ENCODE measurements around the gene TAF5L.
"Not testable (repeated sequence)": the region's sequence is repeated elsewhere in the genome, so short reads cannot be mapped to it uniquely, and the experiment has no call there.

TAF5L gene

DNA sequence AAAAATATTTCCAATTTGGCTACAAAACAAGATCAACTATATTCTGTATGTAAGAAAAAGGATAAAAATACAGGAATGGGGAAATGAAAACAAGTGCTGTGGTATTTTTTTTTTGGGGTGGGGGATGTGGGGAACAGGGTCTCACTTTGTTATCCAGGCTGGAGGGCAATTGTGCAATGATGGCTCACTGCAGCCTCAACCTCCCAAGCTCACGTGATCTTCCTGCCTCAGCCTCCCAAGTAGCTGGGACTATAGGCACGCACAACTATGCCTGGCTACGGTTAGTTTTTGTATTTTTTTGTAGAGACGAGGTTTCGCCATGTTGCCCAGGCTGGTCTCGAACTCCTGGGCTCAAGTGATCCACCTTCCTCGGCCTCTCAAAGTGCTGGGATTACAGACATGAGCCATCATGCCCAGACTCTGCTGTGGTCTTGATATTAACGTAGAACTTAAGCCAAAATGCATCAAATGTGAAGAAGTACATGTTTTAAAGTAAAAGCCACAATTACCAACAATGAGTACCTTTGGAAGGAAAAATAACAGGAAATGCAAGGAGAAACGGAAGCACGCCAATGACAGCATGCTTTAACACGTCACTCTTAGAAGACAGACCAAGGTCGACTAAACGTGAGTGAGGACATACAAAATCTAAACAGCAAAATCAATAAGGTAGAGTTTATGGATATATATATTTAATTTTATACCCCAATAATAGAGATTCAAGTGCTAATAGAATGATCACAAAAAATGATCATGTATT lies 58.6 kb downstream of the TAF5L start:
- DNase-seq (ENCODE audit: low spot score), result no peak

DNA sequence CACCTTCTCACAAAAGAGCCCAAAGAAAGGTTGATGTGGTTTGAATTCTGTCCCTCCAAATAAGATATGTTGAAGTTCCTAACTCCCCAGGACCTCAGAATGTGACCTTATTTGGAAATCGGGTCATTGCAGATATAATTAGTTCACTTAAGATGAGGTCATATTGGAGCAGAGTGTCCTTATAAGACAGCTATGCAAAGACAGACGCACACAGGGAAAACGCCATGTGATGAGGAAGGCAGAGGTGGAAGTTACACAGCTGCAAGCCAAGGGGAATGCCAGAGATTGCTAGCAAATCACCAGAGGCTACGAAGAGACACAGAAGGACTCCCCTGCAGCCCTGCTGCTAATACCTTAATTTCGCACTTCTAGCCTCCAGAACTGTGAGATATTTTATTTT lies 62.2 kb downstream of the TAF5L start:
- DNase-seq (ENCODE audit: low spot score), result no peak

DNA sequence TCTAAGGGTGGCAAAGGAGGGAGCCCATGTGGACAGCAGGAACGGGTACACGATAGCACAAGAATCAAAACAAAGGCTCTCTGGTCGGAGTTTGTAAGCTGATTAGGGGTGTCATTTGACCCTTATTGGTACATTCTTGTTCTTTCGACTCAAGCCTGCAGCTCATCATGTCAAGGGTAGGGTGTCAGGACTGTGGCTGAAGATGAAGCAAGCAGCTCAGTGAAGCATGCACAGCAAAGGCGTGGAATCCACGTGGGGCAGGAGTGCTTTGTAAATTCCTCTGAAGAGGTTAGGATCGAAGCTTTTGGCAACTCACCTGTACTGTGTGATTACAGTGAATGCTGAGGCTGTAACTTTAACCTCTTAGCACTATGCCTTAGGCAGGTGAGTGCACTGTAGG lies 62.7 kb downstream of the TAF5L start:
- DNase-seq (ENCODE audit: low spot score), result no peak

DNA sequence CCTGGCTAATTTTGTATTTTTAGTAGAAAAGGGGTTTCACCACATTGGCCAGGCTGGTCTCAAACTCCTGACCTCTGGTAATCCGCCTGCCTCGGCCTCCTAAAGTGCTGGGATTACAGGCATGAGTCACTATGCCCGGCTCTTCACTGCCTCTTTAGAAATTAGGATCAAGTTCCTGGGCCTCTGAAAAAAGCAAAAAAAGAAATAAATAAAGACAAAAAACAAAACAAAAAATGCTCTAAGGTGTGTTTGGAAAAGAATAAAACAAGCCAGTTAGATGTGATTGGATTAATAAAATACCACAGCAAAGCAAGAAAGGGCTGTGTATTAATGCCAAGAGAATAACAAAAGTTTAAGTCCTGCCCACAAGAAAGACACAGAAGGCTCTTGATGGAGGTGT lies 63.2 kb downstream of the TAF5L start:
- no peak for DNase-seq (ENCODE audit: low spot score)

DNA sequence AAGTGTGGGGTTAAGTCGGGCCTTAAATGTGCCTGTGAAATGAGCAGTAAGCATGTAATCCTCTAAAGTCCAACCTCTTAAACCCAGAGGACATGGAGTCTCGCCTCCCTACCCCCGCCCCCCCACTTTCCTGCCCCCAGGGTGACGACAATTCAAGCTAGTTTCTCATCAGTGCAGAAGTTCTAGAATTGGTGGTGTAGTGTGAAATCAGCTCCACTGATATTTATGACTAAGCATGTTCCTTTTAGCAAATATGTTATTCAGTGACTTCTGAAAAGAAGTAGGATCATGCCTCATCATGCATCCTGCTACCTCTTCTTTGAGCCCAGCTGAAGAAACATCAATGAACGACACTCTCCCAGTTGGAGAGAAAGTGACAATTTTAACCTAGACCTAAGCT lies 64.8 kb downstream of the TAF5L start:
- no peak for DNase-seq (ENCODE audit: low spot score)

DNA sequence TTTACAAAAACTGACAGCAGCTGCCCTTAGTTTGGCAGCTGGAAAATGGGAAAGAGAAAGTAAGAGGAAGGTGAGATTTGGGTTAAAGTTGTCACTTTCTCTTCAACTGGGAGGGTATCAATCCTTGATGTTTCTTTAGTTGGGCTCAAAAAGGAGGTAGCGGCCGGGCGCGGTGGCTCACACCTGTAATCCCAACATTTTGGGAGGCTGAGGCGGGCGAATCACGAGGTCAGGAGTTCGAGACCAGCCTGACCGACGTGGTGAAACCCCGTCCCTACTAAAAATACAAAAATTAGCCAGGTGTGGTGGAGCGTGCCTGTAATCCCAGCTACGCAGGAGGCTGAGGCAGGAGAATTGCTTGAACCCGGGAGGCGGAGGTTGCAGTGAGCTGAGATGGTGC lies 65.8 kb downstream of the TAF5L start:
- not testable (repeated sequence) for DNase-seq (ENCODE audit: low spot score)

DNA sequence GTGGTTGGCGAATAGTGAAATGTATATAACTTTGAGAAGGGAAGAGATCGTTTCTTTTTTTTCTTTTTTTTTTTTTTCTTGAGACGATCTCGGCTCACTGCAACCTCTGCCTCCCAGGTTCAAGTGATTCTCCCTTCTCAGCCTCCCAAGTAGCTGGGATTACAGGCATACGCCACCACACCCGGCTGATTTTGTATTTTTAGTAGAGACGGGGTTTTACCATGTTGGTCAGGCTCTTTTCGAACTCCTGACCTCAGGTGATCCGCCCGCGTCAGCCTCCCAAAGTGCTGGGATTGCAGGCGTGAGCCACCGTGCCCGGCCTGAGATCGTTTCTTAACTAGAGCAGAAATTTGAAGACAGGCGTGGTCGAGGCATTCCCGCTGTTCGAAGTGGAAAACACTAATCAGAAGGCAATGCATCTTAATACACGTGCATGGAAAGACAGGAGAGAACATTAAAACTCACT lies 66.6 kb downstream of the TAF5L start:
- DNase-seq (ENCODE audit: low spot score), result not testable (repeated sequence)

DNA sequence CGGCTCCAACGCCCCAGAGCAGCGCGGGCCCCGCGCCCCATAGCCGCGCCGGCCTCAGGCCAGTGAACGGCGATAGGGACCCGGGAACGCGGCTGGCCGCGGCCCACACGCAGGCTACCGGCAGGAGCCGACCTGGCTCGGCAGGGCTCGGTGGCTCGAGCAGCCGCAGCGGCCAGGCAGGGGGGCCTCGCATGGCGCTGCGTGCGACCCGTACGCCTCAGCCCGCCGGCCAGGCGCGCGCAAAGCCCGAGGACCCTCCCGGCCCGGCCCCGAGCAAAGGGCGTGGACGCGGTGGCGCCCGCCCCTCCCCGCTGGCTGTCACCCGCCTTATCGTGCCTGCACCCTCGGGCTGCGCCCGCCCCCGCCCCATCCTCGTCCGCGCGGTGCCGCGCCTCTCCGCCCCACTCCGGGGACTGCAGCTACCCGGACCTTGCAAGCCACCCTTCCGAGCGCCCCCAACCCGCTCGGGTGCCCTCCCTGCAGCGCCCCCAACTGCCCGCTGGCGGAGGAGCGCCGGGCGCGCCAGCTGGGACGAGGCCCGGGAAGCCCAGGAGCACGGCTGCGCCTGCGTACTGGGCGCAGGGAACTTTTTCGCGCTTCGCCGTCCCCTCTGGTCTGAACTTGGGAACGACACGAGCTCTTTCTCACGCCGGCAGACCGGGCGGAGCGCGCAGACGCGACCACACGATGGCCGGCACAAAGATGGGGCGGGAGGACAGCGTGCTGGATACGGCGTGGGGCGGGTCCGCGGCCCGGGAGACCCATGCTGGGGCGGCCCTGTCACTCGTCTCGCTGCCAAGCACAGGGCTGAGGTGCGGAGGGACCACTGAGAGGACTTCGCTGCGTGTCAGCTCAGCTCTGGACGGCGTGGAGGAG lies 67.2 kb downstream of the TAF5L start, which contains the start of gene ABCB10:
Gene ABCB10, minus strand, starts transcription at position 248 of the 876 bp plus-strand sequence. Its CDS starts 55 bp downstream, at position 193.
- DNase-seq (ENCODE audit: low spot score), result peak; percentile 97

DNA sequence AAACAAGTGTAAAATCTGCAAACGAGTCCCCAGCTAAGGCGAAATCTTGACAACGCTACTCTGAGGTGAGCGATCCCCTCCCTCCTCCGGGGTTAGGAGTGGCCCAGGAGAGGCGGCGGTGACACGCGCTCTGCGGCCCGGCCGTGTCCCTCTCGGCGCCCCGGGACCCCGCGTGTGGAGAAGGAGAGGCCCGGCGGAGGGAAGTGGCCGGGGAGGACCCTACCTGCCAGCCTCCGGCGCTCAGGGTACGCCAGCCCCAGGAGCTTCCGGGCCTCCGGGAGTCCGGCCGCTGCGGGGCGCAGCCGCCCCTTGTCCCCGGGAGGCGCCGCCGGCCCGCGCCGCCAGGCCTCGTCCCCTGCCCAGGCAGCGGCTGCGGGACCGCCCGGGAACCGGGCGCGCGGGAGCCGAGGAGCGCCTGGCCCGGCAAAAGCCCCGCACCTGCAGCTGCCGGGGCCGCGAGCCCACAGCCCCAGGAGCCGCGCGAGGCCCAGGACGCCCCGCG lies 68.0 kb downstream of the TAF5L start:
- DNase-seq (ENCODE audit: low spot score), result peak; percentile 57

DNA sequence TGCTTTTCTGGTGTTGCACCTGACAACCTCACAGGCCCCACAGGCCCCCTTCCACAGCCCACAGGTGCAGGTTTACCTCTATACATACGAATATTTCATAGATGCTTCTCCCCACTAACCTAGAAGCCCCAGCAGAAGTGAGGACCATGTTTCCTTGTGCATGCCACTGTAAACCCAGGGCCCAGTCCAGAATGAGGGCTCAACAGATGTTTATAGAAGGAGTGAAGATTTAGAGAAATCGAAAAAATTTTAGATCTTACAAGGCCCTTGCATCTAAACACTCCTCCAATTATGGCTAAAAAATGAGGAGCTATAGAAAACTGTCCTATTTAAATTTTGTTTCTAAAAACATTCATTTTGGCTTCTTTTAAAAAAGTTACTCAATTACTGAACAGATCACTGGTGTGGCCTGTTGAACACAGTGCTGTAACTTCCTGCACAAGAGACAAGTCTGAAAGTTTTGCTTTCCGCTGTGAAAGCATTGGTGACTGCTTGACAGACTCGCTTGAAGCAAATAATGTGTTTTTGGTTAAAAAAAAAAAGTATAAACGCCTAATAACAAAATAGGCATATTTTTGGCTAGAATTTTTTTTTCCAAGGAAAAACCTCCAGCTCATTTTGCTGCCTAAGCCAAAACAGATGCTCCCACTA lies 68.6 kb downstream of the TAF5L start:
- no peak for DNase-seq (ENCODE audit: low spot score)

DNA sequence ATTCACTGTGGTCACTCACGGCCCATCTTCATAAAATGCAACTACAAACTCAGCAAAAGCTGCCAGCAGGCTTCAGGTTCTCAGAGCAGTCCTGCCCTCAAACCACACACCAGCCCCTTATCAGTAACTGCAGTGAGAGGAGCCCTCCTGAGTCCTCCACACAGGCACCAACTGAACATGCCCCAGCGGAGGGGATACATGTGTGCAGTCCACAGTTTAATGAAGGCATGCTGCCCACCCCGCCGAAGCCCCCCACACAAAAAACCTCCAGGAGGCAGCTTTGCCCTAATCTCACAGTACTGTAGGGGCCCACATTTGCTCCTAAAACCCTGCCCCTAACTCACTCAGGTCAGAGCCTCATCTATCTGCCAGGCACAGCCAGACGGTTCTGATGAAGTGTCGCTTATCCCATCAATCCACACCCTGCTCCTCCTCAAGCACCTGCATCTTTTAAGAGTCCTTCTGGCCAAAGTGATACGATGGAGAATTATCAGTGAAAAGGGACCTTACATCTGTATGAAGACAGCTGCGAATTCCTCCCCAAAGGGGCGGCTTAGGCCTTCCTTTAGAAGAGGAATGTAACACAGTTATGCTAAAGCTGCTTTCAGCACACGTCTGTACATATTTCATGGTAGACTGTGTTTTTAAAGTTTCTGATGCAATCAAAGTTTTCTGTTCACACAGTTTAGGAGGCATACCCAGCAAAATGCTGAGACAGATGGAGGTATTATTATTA lies 70.9 kb downstream of the TAF5L start:
- no peak for DNase-seq (ENCODE audit: low spot score)

DNA sequence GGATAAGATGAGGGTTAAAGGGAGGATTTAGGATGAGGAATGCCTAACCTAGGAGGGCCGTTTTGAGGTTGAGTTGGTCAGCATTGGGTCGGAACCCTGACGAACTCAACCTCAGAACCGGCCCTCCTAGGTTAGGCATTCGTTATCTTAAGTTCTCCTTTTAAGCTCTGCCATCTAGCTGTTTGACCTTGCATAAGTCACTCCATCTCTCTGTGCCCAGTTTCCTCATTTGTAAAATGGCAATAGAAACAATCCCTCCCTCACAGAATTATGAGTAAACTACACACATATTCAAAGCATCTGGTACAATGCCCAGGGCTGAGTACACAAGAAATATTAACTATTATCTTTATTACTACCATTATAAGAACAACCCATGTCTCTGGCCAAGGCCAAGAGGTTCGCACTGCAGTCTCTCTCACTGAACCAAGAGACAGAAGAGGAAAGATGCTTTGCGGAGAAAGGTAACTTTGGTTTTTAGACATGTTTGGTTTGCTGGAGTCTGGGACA lies 72.2 kb downstream of the TAF5L start:
- no peak for DNase-seq (ENCODE audit: low spot score)

DNA sequence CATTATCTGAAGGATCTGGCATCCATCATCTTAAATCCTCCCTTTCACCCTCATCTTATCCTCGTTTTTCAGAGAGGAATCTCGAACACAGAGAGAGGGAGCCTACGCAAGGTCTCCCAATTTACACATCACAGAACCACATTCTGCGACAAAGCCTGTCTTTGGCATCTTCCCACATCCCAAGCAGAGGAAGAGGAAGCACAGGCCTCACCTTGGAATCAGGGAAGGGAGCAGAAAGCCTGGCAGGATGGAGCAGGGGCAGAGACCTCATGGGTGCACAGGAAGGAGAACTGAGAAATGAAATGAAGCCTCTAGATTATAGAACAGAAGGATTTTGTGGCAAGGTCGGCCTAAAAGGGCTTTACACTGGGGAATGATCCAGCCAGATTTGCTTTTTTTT lies 73.2 kb downstream of the TAF5L start:
- no peak for DNase-seq (ENCODE audit: low spot score)

DNA sequence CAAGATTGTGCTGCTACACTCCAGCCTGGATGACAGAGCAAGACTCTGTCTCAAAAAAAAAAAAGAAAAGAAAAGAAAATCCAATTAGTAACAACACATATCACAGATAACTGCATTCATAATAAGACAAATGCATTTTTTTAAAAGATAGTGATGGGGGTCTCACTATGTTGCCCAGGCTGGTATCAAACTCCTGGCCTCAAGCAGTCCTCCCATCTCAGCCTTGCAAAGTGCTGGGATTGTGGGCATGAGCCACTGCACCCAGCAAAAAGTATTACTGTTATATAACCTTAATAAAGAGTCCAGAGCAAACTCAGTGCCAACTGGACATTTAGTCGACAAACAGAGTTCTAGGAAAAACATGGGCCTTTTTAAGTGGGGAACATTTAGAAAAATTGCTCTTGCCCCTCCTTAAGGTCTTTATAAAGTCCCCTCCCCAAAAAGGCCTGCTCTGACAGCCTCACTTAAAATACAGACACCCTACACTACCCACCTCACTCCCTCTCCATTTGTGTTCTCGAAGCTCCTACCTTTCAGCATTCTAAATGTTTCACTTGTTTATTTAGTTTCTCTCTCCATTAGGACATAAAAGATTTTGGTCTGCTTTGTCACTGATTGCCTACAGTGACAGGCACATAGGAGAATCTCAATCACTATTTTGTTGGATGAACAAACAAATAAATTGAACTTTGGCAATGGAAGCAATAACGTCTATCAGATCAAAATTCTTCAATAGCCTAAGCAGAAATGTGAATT lies 74.9 kb downstream of the TAF5L start:
- DNase-seq (ENCODE audit: low spot score), result no peak

DNA sequence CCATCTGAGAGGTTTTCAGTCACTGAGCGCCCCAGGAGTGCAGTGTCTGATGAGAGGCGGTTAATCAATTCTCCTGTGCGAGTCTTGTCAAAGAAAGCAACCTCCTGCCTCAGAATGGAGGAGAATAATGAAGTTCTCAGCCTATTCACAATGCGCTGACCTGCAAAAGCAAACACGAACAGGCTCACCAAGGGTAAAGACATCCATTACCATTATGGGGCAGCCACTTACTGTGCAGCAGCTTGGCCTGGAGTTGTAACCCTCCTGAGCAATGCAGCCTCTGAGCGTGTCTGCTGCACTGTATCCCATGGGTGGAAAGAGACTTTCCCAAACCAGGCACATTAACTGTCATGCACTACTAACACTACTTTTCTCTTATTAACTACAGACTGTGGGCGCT lies 78.4 kb downstream of the TAF5L start:
- no peak for DNase-seq (ENCODE audit: low spot score)

DNA sequence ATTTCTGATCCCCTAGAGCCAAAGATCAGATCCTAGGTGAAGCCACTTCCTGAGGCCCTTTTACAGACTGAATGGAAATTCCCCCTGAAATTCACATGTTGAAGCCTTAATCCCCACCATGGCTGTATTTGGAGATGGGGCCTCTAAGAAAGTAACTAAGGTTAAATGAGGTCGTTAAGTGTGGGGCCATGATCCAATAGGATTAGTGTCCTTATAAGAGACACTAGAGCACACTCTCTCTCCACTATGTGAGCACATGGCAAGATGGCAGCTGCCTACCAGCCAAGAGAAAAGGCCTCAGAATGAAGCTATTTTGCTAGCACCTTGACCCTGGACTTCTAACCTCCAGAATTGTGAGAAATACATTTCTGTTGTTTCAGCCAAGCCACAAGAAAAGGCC lies 81.3 kb downstream of the TAF5L start:
- no peak for DNase-seq (ENCODE audit: low spot score)
